OCI-LY1 (cell line): ENCODE results near the gene GLIS1.

Experiments
- H2AFZ ChIP-seq: fragments of 200-600 bp; sonication (generic), shearing (Covaris generic); 2 replicates; pipeline ENCODE4 v1.6.0; 2014; ENCODE audit warnings: antibody characterized with exemption, mild to moderate bottlenecking, low read length
- H3F3A ChIP-seq: fragments of 200-600 bp; sonication (generic), shearing (Covaris generic); 2 replicates; pipeline ENCODE4 v1.6.0; 2014; ENCODE audit warnings: mild to moderate bottlenecking, antibody characterized with exemption, low read length, moderate library complexity; ENCODE audit not compliant: insufficient read depth
- H3K27ac ChIP-seq: fragments of 200-600 bp; sonication (generic); 2 replicates; pipeline ENCODE4 v1.5.1; 2014; ENCODE audit warnings: low read length, mixed run types, mild to moderate bottlenecking, low read depth; ENCODE audit not compliant: poor library complexity, severe bottlenecking
- H3K27me3 ChIP-seq: fragments of 200-600 bp; sonication (generic); 2 replicates; pipeline ENCODE4 v1.6.0; 2014; ENCODE audit warnings: antibody characterized with exemption, mild to moderate bottlenecking, low read length, moderate library complexity; ENCODE audit not compliant: insufficient read depth
- H3K36me3 ChIP-seq: fragments of 200-600 bp; sonication (generic); 2 replicates; pipeline ENCODE4 v1.6.1; 2014; ENCODE audit warnings: mild to moderate bottlenecking, antibody characterized with exemption, low read length, moderate library complexity, mixed read lengths; ENCODE audit not compliant: insufficient read depth
- H3K4me1 ChIP-seq: fragments of 200-600 bp; sonication (generic); 2 replicates; pipeline ENCODE4 v1.5.1; 2014; ENCODE audit warnings: mild to moderate bottlenecking, low read length, moderate library complexity; ENCODE audit not compliant: insufficient read depth, severe bottlenecking
- H3K4me2 ChIP-seq: fragments of 200-600 bp; sonication (generic), shearing (Covaris generic); 2 replicates; pipeline ENCODE4 v1.6.1; 2014; ENCODE audit warnings: low read length
- H3K4me3 ChIP-seq: fragments of 200-600 bp; sonication (generic); 2 replicates; pipeline ENCODE4 v1.5.1; 2014; ENCODE audit warnings: low read length, low read depth, mild to moderate bottlenecking, mixed read lengths; ENCODE audit not compliant: poor library complexity, severe bottlenecking
- H3K79me2 ChIP-seq: fragments of 200-600 bp; shearing (Covaris generic); 2 replicates; pipeline ENCODE4 v1.6.1; 2016; ENCODE audit warnings: mixed run types, low read length, mixed read lengths; ENCODE audit not compliant: insufficient read depth
- H3K9ac ChIP-seq: fragments of 200-600 bp; sonication (generic), shearing (Covaris generic); 2 replicates; pipeline ENCODE4 v1.6.1; 2014; ENCODE audit warnings: mild to moderate bottlenecking, low read length, mixed read lengths
- H3K9me2 ChIP-seq: fragments of 200-600 bp; sonication (generic), shearing (Covaris generic); 2 replicates; pipeline ENCODE4 v1.6.1; 2014; ENCODE audit warnings: low read depth, mild to moderate bottlenecking, low read length, mixed read lengths
- H3K9me3 ChIP-seq: fragments of 200-600 bp; shearing (Covaris generic); 2 replicates; pipeline ENCODE4 v1.6.1; 2014; ENCODE audit warnings: low read length, mixed read lengths
- H4K20me1 ChIP-seq: fragments of 200-600 bp; sonication (generic), shearing (Covaris generic); 2 replicates; pipeline ENCODE4 v1.6.0; 2016; ENCODE audit warnings: mild to moderate bottlenecking, low read length; ENCODE audit not compliant: insufficient read depth
- EZH2 ChIP-seq: fragments of 200-600 bp; sonication (generic), shearing (Covaris generic); IDR thresholded peaks from 2 replicates; pipeline ENCODE4 v1.8.0; 2017; ENCODE audit warnings: borderline replicate concordance, mixed run types, mild to moderate bottlenecking, antibody characterized with exemption, low read length, moderate library complexity, mixed read lengths
- TF ChIP-seq, protein P1 (sequence below): fragments of 200-600 bp; sonication (generic), shearing (Covaris generic); IDR thresholded peaks from 2 replicates; pipeline ENCODE4 v1.5.1; 2017; ENCODE audit warnings: mild to moderate bottlenecking, antibody characterized with exemption, low read length, moderate library complexity, mixed read lengths

Gene GLIS1

DNA sequence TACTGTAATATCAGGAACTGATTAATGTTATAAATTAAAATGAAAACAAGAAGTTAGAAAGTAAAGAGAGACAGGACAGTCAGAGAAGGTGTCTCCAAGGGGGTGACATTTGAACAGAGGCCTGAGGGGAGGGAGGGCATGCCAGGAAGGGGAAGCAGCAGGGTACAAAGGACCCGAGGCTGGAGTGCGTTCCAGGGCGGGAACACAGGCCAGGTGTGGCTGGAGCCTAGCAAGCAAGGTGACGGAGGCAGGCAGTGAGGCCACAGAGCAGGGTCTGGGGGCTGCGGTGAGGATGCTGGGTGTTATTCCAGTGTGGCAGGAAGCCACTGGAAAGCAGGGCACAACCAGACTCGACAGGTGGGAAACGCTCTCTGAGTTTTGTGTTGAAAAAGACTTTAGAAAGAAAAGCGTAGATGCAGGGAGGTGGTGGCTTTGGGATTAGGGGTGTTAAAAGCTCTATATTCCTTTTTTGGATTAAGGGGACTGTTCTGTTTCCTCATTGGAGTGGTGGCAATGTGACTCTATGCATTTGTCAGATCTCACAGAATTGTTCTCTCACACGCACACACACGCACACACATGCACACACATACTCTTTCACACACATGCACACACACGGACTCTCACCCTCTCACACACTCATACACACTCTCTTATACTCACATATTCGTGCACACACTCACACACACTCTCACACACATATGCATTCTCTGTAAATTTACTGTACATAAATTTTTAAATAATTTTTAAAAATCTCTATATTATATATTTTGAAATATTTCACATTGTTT lies 124.5 kb downstream of the GLIS1 start:
- no peak overlapping the region for H3K4me3 ChIP-seq
- TF ChIP-seq EZH2 = no peak
- TF ChIP-seq, protein P1, sequence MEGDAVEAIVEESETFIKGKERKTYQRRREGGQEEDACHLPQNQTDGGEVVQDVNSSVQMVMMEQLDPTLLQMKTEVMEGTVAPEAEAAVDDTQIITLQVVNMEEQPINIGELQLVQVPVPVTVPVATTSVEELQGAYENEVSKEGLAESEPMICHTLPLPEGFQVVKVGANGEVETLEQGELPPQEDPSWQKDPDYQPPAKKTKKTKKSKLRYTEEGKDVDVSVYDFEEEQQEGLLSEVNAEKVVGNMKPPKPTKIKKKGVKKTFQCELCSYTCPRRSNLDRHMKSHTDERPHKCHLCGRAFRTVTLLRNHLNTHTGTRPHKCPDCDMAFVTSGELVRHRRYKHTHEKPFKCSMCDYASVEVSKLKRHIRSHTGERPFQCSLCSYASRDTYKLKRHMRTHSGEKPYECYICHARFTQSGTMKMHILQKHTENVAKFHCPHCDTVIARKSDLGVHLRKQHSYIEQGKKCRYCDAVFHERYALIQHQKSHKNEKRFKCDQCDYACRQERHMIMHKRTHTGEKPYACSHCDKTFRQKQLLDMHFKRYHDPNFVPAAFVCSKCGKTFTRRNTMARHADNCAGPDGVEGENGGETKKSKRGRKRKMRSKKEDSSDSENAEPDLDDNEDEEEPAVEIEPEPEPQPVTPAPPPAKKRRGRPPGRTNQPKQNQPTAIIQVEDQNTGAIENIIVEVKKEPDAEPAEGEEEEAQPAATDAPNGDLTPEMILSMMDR = no peak
- no peaks in the 10 kb centered on the region for H3K79me2 ChIP-seq
- H3F3A ChIP-seq = no peaks in the 10 kb centered on the region
- no peak overlapping the region for H3K27ac ChIP-seq
- H3K4me2 ChIP-seq = no peak overlapping the region
- no peak overlapping the region for H2AFZ ChIP-seq
- no peaks in the 10 kb centered on the region; the same call in none of the 2 replicates for H3K27me3 ChIP-seq
- H3K36me3 ChIP-seq = no peaks in the 10 kb centered on the region
- H3K9ac ChIP-seq = no peak overlapping the region
- no peaks in the 10 kb centered on the region for H3K4me1 ChIP-seq
- peaks cover 12% of the 10 kb centered on the region for H3K9me3 ChIP-seq
- H3K9me2 ChIP-seq = no peaks in the 10 kb centered on the region
- H4K20me1 ChIP-seq = no peaks in the 10 kb centered on the region

DNA sequence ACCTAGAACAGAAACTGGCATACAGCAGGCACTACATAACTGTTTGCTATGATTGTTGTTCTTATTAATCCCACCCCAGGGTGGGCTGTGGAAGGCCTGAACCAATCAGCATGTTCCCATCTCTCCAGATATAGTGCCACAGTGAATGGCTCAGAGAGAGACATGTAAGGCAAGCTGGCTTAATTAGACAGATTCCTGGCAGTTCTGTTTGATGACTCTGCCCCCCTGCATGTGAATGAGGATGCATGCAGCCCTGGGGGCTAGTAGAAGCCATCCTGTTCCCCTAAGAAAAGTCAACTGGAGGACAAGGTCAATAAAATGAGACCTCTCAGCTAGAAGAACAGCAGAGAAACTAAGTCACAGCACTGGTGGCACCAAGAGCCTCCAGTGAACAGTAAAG lies 130.3 kb downstream of the GLIS1 start:
- Histone ChIP-seq H3K27ac (no peak overlapping the region), H2AFZ (no peak overlapping the region), H3K9ac (no peak overlapping the region), H3K4me1 (no peaks in the 10 kb centered on the region), H3K4me3 (no peak overlapping the region), H3K36me3 (no peaks in the 10 kb centered on the region), H3K27me3 (no peaks in the 10 kb centered on the region; the same call in 1 of the 2 replicates), H3K79me2 (no peaks in the 10 kb centered on the region), H3F3A (no peaks in the 10 kb centered on the region), H3K9me3 (peaks cover 12% of the 10 kb centered on the region), H3K4me2 (no peak overlapping the region), H3K9me2 (no peaks in the 10 kb centered on the region), H4K20me1 (no peaks in the 10 kb centered on the region)
- TF ChIP-seq, protein P1 = no peak
- TF ChIP-seq EZH2 = no peak

DNA sequence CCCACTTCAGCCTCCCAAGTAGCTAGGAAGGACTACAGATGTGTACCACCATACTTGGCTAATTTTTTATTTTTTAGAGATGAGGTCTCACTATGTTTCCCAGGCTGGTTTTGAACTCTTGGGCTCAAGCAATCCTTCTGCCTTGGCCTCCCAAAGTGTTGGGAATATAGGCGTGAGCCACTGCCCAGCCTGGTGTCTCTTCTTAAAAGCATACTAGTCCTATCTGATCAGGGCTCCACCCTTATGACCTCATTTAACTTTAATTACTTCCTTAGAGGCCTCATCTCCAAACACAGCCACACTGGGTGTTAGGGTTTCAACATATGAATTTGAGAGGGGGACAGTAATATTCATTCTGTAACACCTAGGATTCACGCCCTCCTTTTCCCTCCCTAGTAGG lies 130.9 kb downstream of the GLIS1 start:
- peaks cover 12% of the 10 kb centered on the region for H3K9me3 ChIP-seq
- H3K9me2 ChIP-seq = no peaks in the 10 kb centered on the region
- H3K36me3 ChIP-seq = no peaks in the 10 kb centered on the region
- H2AFZ ChIP-seq = no peak overlapping the region
- no peak overlapping the region for H3K4me3 ChIP-seq
- no peak overlapping the region for H3K9ac ChIP-seq
- H3K4me1 ChIP-seq = no peaks in the 10 kb centered on the region
- H3K79me2 ChIP-seq = no peaks in the 10 kb centered on the region
- no peak overlapping the region for H3K4me2 ChIP-seq
- no peaks in the 10 kb centered on the region for H4K20me1 ChIP-seq
- no peak overlapping the region for H3K27ac ChIP-seq
- no peaks in the 10 kb centered on the region for H3F3A ChIP-seq
- no peaks in the 10 kb centered on the region; the same call in 1 of the 2 replicates for H3K27me3 ChIP-seq
- TF ChIP-seq EZH2 = no peak
- TF ChIP-seq, protein P1 = no peak
